Prostate gland (tissue), 2 donors: ENCODE data around the gene TPRG1L.

Experiments used
- POLR2A ChIP-seq: fragments of 450-650 bp; IDR thresholded peaks from one replicate; pipeline ENCODE4 v1.6.1; 2016; ENCODE audit warnings: antibody characterized with exemption, mild to moderate bottlenecking
- POLR2AphosphoS5 ChIP-seq: sonication (generic); formaldehyde crosslinking; IDR thresholded peaks from one replicate; pipeline ENCODE4 v1.6.1; 2017; ENCODE audit warnings: antibody characterized with exemption
- TF ChIP-seq, protein P1 (sequence below), 4 experiments: fragments of 200-600 bp in 2 of 4; fragments of 450-650 bp in 2 of 4; sonication (generic) in 2 of 4; IDR thresholded peaks; 1 replicate in 3 of 4; 2 replicates in 1 of 4; pipeline ENCODE4 v1.5.1; 2016 to 2019; ENCODE audit warnings: antibody characterized with exemption in 4 of 4, mild to moderate bottlenecking in 2 of 4, moderate library complexity in 2 of 4

DNA sequence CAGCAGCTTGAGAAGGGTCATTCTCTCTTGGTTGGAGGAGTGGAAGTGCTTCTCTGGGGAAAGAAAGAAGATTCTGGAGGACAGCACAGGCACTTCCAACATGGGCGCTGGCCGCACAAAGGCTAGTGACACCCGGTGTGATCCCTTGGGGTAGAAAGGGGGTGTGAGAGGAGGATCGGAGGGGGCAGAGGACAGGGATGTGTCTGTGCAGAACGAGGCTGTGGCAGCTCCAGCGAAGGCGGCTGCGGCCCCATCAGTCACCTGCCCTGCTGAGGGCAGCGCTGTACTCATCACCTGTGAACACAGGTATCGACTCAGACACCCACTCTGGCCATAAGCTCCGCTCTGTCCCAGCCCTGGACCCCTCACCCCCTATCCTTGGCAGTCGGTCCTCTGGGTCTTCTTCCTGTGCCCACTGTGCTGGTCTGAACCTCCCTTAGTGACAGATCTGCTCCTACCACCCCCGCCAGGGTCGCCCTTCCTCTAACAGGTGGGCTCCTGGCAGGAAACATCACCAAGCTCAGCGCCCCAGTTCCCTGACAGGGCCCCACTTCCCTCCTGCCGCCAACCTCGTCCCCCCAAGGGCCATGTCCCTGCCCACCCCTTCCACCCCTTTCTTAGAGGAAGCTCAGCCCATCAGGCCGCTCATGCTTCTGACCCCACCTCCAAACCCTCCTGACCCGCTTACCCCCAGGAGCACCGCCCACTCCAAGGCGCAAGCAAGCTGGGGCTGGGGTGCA is 47.6 kb downstream of the TPRG1L start:
- TF ChIP-seq, protein P1, sequence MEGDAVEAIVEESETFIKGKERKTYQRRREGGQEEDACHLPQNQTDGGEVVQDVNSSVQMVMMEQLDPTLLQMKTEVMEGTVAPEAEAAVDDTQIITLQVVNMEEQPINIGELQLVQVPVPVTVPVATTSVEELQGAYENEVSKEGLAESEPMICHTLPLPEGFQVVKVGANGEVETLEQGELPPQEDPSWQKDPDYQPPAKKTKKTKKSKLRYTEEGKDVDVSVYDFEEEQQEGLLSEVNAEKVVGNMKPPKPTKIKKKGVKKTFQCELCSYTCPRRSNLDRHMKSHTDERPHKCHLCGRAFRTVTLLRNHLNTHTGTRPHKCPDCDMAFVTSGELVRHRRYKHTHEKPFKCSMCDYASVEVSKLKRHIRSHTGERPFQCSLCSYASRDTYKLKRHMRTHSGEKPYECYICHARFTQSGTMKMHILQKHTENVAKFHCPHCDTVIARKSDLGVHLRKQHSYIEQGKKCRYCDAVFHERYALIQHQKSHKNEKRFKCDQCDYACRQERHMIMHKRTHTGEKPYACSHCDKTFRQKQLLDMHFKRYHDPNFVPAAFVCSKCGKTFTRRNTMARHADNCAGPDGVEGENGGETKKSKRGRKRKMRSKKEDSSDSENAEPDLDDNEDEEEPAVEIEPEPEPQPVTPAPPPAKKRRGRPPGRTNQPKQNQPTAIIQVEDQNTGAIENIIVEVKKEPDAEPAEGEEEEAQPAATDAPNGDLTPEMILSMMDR (IDR thresholded peaks at IDR 0.05) = no peak
- no peak for TF ChIP-seq POLR2A
- no peak for TF ChIP-seq POLR2AphosphoS5
